Measurements from ENCODE around the gene EEA1. TPM values are rescaled to one million over a fixed set of nuclear protein-coding genes. Genes with fewer than 3 reads are reported as not detected.

The EEA1 gene
- total and polyA plus RNA-seq, 2 experiments from 2014 or later: 19.1 to 20.7 TPM

GRCh38 chr12:92848740-92849139 is 80.4 kb downstream of the EEA1 start:
- DNase-seq (ENCODE audit: low spot score): no peak
- no peak for TF ChIP-seq CTCF (IDR thresholded peaks at IDR 0.05; ENCODE audit: poor library complexity)
- TF ChIP-seq EZH2 (IDR thresholded peaks at IDR 0.05; ENCODE audit: borderline replicate concordance): no peak
- TF ChIP-seq EZH2phosphoT487 (IDR thresholded peaks at IDR 0.05; ENCODE audit: low read depth, severe bottlenecking, unreplicated experiment): no peak

GRCh38 chr12:92847368-92847767 is 81.7 kb downstream of the EEA1 start:
- Histone ChIP-seq H3K9me2 (replicated peaks; ENCODE audit: insufficient read depth) (no peaks in the 10 kb centered on the region), H3K27me3 (no peaks in the 10 kb centered on the region), H3K4me2 (no peak overlapping the region), H3K9me3 (ENCODE audit: low read depth) (no peaks in the 10 kb centered on the region), H3K4me3 (no peak overlapping the region), H2AFZ (no peak overlapping the region), H3K4me1 (ENCODE audit: insufficient read depth) (peaks cover 6% of the 10 kb centered on the region), H3K27ac (no peak overlapping the region), H3K36me3 (replicated peaks; ENCODE audit: insufficient read depth, low read depth) (peaks cover 4% of the 10 kb centered on the region), H4K20me1 (ENCODE audit: insufficient read depth, poor library complexity, severe bottlenecking) (no peaks in the 10 kb centered on the region), H3K79me2 (no peaks in the 10 kb centered on the region)
- no peak for TF ChIP-seq EZH2phosphoT487 (IDR thresholded peaks at IDR 0.05; ENCODE audit: low read depth, severe bottlenecking, unreplicated experiment)
- 100% methylated on average over 1 of the region's 1 CpG for WGBS (ENCODE audit: low lambda C conversion rate, missing lambda C conversion rate)
- DNase-seq (ENCODE audit: low spot score): no peak

More at GRCh38 chr12:92848740-92849139, 80.4 kb downstream of the EEA1 start:
- Histone ChIP-seq H3K4me3 (no peak overlapping the region), H3K27me3 (no peaks in the 10 kb centered on the region), H2AFZ (no peak overlapping the region), H3K4me1 (ENCODE audit: insufficient read depth) (peaks cover 6% of the 10 kb centered on the region), H3K79me2 (no peaks in the 10 kb centered on the region), H3K27ac (no peak overlapping the region), H3K4me2 (no peak overlapping the region), H3K9me3 (ENCODE audit: low read depth) (no peaks in the 10 kb centered on the region), H3K36me3 (replicated peaks; ENCODE audit: insufficient read depth, low read depth) (peaks cover 4% of the 10 kb centered on the region), H4K20me1 (ENCODE audit: insufficient read depth, poor library complexity, severe bottlenecking) (no peaks in the 10 kb centered on the region), H3K9me2 (replicated peaks; ENCODE audit: insufficient read depth) (no peaks in the 10 kb centered on the region)
- 94% methylated on average over 3 of the region's 3 CpGs for WGBS (ENCODE audit: low lambda C conversion rate, missing lambda C conversion rate)

- Histone ChIP-seq H4K20me1 (ENCODE audit: insufficient read depth, poor library complexity, severe bottlenecking) (no peaks in the 10 kb centered on the region), H3K36me3 (replicated peaks; ENCODE audit: insufficient read depth, low read depth) (peaks cover 11% of the 10 kb centered on the region), H2AFZ (no peak overlapping the region), H3K4me3 (no peak overlapping the region), H3K4me1 (ENCODE audit: insufficient read depth) (peaks cover 6% of the 10 kb centered on the region), H3K9me3 (ENCODE audit: low read depth) (no peaks in the 10 kb centered on the region), H3K9me2 (replicated peaks; ENCODE audit: insufficient read depth) (no peaks in the 10 kb centered on the region), H3K27me3 (no peaks in the 10 kb centered on the region), H3K79me2 (no peaks in the 10 kb centered on the region), H3K4me2 (peak overlapping the region; percentile 41), H3K27ac (peak overlapping the region; percentile 54)
- DNase-seq (ENCODE audit: low spot score): no peak
- 82% methylated on average over 3 of the region's 3 CpGs for WGBS (ENCODE audit: low lambda C conversion rate, missing lambda C conversion rate)
- TF ChIP-seq EZH2phosphoT487 (IDR thresholded peaks at IDR 0.05; ENCODE audit: low read depth, severe bottlenecking, unreplicated experiment): no peak
- no peak for TF ChIP-seq CTCF (IDR thresholded peaks at IDR 0.05; ENCODE audit: poor library complexity)
Observed at GRCh38 chr12:92845329-92845728, 83.8 kb downstream of the EEA1 start.

GRCh38 chr12:92844151-92844763 is 84.8 kb downstream of the EEA1 start:
- H3K9me2 ChIP-seq (replicated peaks; ENCODE audit: insufficient read depth): no peaks in the 10 kb centered on the region
- H3K4me2 ChIP-seq: no peak overlapping the region
- H3K27me3 ChIP-seq: no peaks in the 10 kb centered on the region
- H3K4me3 ChIP-seq: no peak overlapping the region
- H4K20me1 ChIP-seq (ENCODE audit: insufficient read depth, poor library complexity, severe bottlenecking): no peaks in the 10 kb centered on the region
- H3K4me1 ChIP-seq (ENCODE audit: insufficient read depth): peaks cover 6% of the 10 kb centered on the region
- H3K79me2 ChIP-seq: no peaks in the 10 kb centered on the region
- no peak overlapping the region for H3K27ac ChIP-seq
- WGBS (ENCODE audit: low lambda C conversion rate, missing lambda C conversion rate): 97% methylated on average over 1 of the region's 1 CpG
- H3K36me3 ChIP-seq (replicated peaks; ENCODE audit: insufficient read depth, low read depth): peaks cover 6% of the 10 kb centered on the region
- no peak for DNase-seq (ENCODE audit: low spot score)
- H2AFZ ChIP-seq: no peak overlapping the region
- TF ChIP-seq CTCF (IDR thresholded peaks at IDR 0.05; ENCODE audit: poor library complexity) (no peak), EZH2phosphoT487 (IDR thresholded peaks at IDR 0.05; ENCODE audit: low read depth, severe bottlenecking, unreplicated experiment) (no peak), EZH2 (IDR thresholded peaks at IDR 0.05; ENCODE audit: borderline replicate concordance) (no peak)
- no peaks in the 10 kb centered on the region for H3K9me3 ChIP-seq (ENCODE audit: low read depth)

Measured in hepatocyte (in vitro differentiated cells).